GM18511 (cell line): ENCODE results near the gene GSG1L2.
"Not testable (repeated sequence)": the region's sequence is repeated elsewhere in the genome, so short reads cannot be mapped to it uniquely, and the experiment has no call there.

Experiments
- ATAC-seq: cut with Tn5 transposase; IDR thresholded peaks from one replicate; pipeline ENCODE4 v1.9.1; 2021; ENCODE audit warnings: mild to moderate bottlenecking, moderate library complexity; ENCODE audit not compliant: unreplicated experiment

GSG1L2 gene

GRCh38 chr17:9790889-9791876 lies 30.7 kb downstream of the GSG1L2 start, which contains the start of gene DHRS7C:
TSS of gene DHRS7C (minus strand) at chr17:9791592. CDS start at chr17:9791284, 308 bp downstream.
- no peak for ATAC-seq

GRCh38 chr17:9790316-9790715 lies 31.6 kb downstream of the GSG1L2 start:
- ATAC-seq = no peak

GRCh38 chr17:9788601-9789000 lies 33.3 kb downstream of the GSG1L2 start:
- ATAC-seq = no peak

- no peak for ATAC-seq
Measured at GRCh38 chr17:9784544-9784943, 37.3 kb downstream of the GSG1L2 start.

GRCh38 chr17:9783465-9783864 lies 38.4 kb downstream of the GSG1L2 start:
- not testable (repeated sequence) for ATAC-seq

GRCh38 chr17:9783050-9783449 lies 38.8 kb downstream of the GSG1L2 start:
- no peak for ATAC-seq

- no peak for ATAC-seq
Measured at GRCh38 chr17:9780552-9780951, 41.3 kb downstream of the GSG1L2 start.

- ATAC-seq = no peak
Measured at GRCh38 chr17:9776911-9777310, 45.0 kb downstream of the GSG1L2 start.

GRCh38 chr17:9772658-9773057 lies 49.2 kb downstream of the GSG1L2 start:
- no peak for ATAC-seq

- no peak for ATAC-seq
Measured at GRCh38 chr17:9771465-9771864, 50.4 kb downstream of the GSG1L2 start.

GRCh38 chr17:9769036-9769695 lies 52.7 kb downstream of the GSG1L2 start:
- no peak for ATAC-seq

- ATAC-seq = no peak
Measured at GRCh38 chr17:9768381-9768934, 53.4 kb downstream of the GSG1L2 start.

- ATAC-seq = no peak
Measured at GRCh38 chr17:9767432-9767991, 54.4 kb downstream of the GSG1L2 start.

- ATAC-seq = no peak
Measured at GRCh38 chr17:9766970-9767369, 54.9 kb downstream of the GSG1L2 start.

GRCh38 chr17:9765322-9765721 lies 56.6 kb downstream of the GSG1L2 start:
- no peak for ATAC-seq

GRCh38 chr17:9763643-9764042 lies 58.2 kb downstream of the GSG1L2 start:
- no peak for ATAC-seq

- ATAC-seq = no peak
Measured at GRCh38 chr17:9760266-9760665, 61.6 kb downstream of the GSG1L2 start.

GRCh38 chr17:9755083-9755482 lies 66.8 kb downstream of the GSG1L2 start:
- ATAC-seq = no peak
